HEK293T (cell line): ENCODE data around the gene MRPS27.
"Not testable (repeated sequence)": the region's sequence is repeated elsewhere in the genome, so short reads cannot be mapped to it uniquely, and the experiment has no call there.

Experiments used
- CTCF ChIA-PET: fragments of 350-600 bp; formaldehyde crosslinking; extraction: SDS; loops from one replicate; lab custom pipeline; 2021; ENCODE audit warnings: antibody characterized with exemption, inconsistent platforms; lab: Yijun Ruan, JAX
- POLR2A ChIA-PET: fragments of 350-600 bp; formaldehyde crosslinking; extraction: SDS; loops from one replicate; lab custom pipeline; 2020; ENCODE audit warnings: antibody characterized with exemption, inconsistent platforms; lab: Yijun Ruan, JAX
- DNase-seq: peaks from one replicate; pipeline ENCODE4 v3.0.0; 2012; ENCODE audit warnings: mixed read lengths; ENCODE audit errors: extremely low spot score
- ARNT ChIP-seq: fragments of 450-650 bp; IDR thresholded peaks from 2 replicates; pipeline ENCODE4 v1.6.1; 2017; ENCODE audit warnings: mild to moderate bottlenecking
- BHLHE40 ChIP-seq: fragments of 450-650 bp; IDR thresholded peaks from 2 replicates; pipeline ENCODE4 v1.6.1; 2016; ENCODE audit warnings: mild to moderate bottlenecking, moderate library complexity, borderline replicate concordance
- CTBP1 ChIP-seq: fragments of 450-650 bp; IDR thresholded peaks from 2 replicates; pipeline ENCODE4 v1.6.1; 2016; ENCODE audit warnings: borderline replicate concordance
- ELF4 ChIP-seq: fragments of 450-650 bp; IDR thresholded peaks from 2 replicates; pipeline ENCODE4 v1.6.1; 2017; ENCODE audit warnings: antibody characterized with exemption
- FOXA1 ChIP-seq: fragments of 450-650 bp; IDR thresholded peaks from 2 replicates; pipeline ENCODE4 v1.6.1; 2016; ENCODE audit warnings: mild to moderate bottlenecking
- FOXK2 ChIP-seq: fragments of 450-650 bp; IDR thresholded peaks from 2 replicates; pipeline ENCODE4 v1.6.1; 2016; ENCODE audit warnings: mild to moderate bottlenecking
- FOXM1 ChIP-seq: fragments of 450-650 bp; IDR thresholded peaks from 2 replicates; pipeline ENCODE4 v1.6.1; 2017; ENCODE audit warnings: mild to moderate bottlenecking, borderline replicate concordance
- HDGF ChIP-seq: fragments of 450-650 bp; IDR thresholded peaks from 2 replicates; pipeline ENCODE4 v1.6.1; 2017; ENCODE audit warnings: antibody characterized with exemption, borderline replicate concordance
- L3MBTL2 ChIP-seq: fragments of 450-650 bp; conservative IDR thresholded peaks from 2 replicates; pipeline ENCODE4 v1.6.1; 2016; ENCODE audit warnings: mild to moderate bottlenecking
- LEF1 ChIP-seq: fragments of 450-650 bp; IDR thresholded peaks from 2 replicates; pipeline ENCODE4 v1.6.1; 2017; ENCODE audit warnings: mild to moderate bottlenecking, borderline replicate concordance
- NFRKB ChIP-seq: fragments of 450-650 bp; IDR thresholded peaks from 2 replicates; pipeline ENCODE4 v1.6.1; 2016; ENCODE audit warnings: mild to moderate bottlenecking, moderate library complexity
- PKNOX1 ChIP-seq: fragments of 450-650 bp; IDR thresholded peaks from 2 replicates; pipeline ENCODE4 v1.6.1; 2016
- SP1 ChIP-seq: fragments of 450-650 bp; IDR thresholded peaks from 2 replicates; pipeline ENCODE4 v1.6.1; 2017
- SUZ12 ChIP-seq: fragments of 450-650 bp; IDR thresholded peaks from 2 replicates; pipeline ENCODE4 v1.6.1; 2016; ENCODE audit warnings: mild to moderate bottlenecking
- TARDBP ChIP-seq: fragments of 450-650 bp; IDR thresholded peaks from 2 replicates; pipeline ENCODE4 v1.6.1; 2016
- ZNF384 ChIP-seq: fragments of 450-650 bp; IDR thresholded peaks from 2 replicates; pipeline ENCODE4 v1.6.1; 2016

Gene MRPS27

GRCh38 chr5:72302171-72302570 lies 17.9 kb downstream of the MRPS27 start:
- no peak for DNase-seq
- TF ChIP-seq FOXA1 (no peak), CTBP1 (no peak), PKNOX1 (no peak), FOXK2 (no peak), ELF4 (no peak), SUZ12 (no peak), TARDBP (no peak), L3MBTL2 (no peak), NFRKB (no peak), LEF1 (no peak), BHLHE40 (no peak), HDGF (no peak), SP1 (no peak), ZNF384 (no peak)
- ChIA-PET POLR2A (no interaction called here), CTCF (interaction anchor here (0.7 kb wide), 1 partner anchor 55 kb away, joined by 3 read pairs; no protein-coding TSS in a partner anchor)

GRCh38 chr5:72301557-72301956 lies 18.5 kb downstream of the MRPS27 start:
- TF ChIP-seq NFRKB (no peak), FOXK2 (no peak), L3MBTL2 (no peak), TARDBP (no peak), SUZ12 (no peak), PKNOX1 (no peak), FOXM1 (no peak), FOXA1 (no peak), BHLHE40 (no peak), HDGF (no peak), ELF4 (no peak), SP1 (no peak), LEF1 (no peak)
- ChIA-PET POLR2A (no interaction called here), CTCF (interaction anchor here (0.7 kb wide), 1 partner anchor 55 kb away, joined by 3 read pairs; no protein-coding TSS in a partner anchor)

GRCh38 chr5:72300590-72301339 lies 19.3 kb downstream of the MRPS27 start:
- TF ChIP-seq ELF4: no peak
- TF ChIP-seq TARDBP: no peak
- no peak for TF ChIP-seq LEF1
- TF ChIP-seq PKNOX1: no peak
- no peak for TF ChIP-seq FOXK2
- no peak for TF ChIP-seq FOXA1
- TF ChIP-seq NFRKB: no peak
- TF ChIP-seq FOXM1: no peak
- no peak for TF ChIP-seq ARNT
- DNase-seq: no peak
- CTCF ChIA-PET: no interaction called here
- POLR2A ChIA-PET: no interaction called here

More at GRCh38 chr5:72301557-72301956, 18.5 kb downstream of the MRPS27 start:
- DNase-seq: no peak

- CTCF ChIA-PET: interaction anchor here (0.7 kb wide), 1 partner anchor 17 kb away, joined by 3 read pairs; no protein-coding TSS in a partner anchor
- no peak for DNase-seq
- TF ChIP-seq HDGF (no peak), FOXA1 (no peak)
- POLR2A ChIA-PET: no interaction called here
Measured at GRCh38 chr5:72298711-72299110, 21.3 kb downstream of the MRPS27 start.

- CTCF ChIA-PET: interaction anchor here (0.7 kb wide), 1 partner anchor 16 kb away, joined by 3 read pairs; no protein-coding TSS in a partner anchor
- DNase-seq, POLR2A ChIA-PET: not testable (repeated sequence)
Measured at GRCh38 chr5:72298136-72298535, 21.9 kb downstream of the MRPS27 start.

GRCh38 chr5:72296256-72296655 lies 23.8 kb downstream of the MRPS27 start:
- CTCF ChIA-PET: interaction anchor here (0.7 kb wide), 1 partner anchor 12 kb away, joined by 6 read pairs; no protein-coding TSS in a partner anchor
- TF ChIP-seq SP1: no peak
- no peak for TF ChIP-seq LEF1
- no peak for TF ChIP-seq PKNOX1
- no peak for TF ChIP-seq FOXA1
- TF ChIP-seq ARNT: no peak
- no peak for TF ChIP-seq L3MBTL2
- TF ChIP-seq HDGF: no peak
- no peak for TF ChIP-seq FOXK2
- no peak for TF ChIP-seq CTBP1
- TF ChIP-seq ELF4: no peak
- TF ChIP-seq NFRKB: no peak
- no peak for TF ChIP-seq BHLHE40
- TF ChIP-seq TARDBP: no peak
- no peak for TF ChIP-seq ZNF384
- TF ChIP-seq FOXM1: no peak
- TF ChIP-seq SUZ12: no peak
- no peak for DNase-seq
- POLR2A ChIA-PET: no interaction called here
